Fibroblast of the aortic adventitia (primary cell): ENCODE measurements around the gene ANO8. TPM values are rescaled to one million over a fixed set of nuclear protein-coding genes. Genes with fewer than 3 reads are reported as not detected.

ENCODE experiments used
- DNase-seq: peaks from one replicate; pipeline ENCODE4 v3.0.0-alpha.2; 2010; ENCODE audit warnings: low read depth
- H3K4me3 ChIP-seq: 2 replicates; pipeline ENCODE4 v1.5.1; 2011; ENCODE audit warnings: low read depth, mild to moderate bottlenecking, control low read depth, low read length, moderate library complexity
- total RNA-seq: library from RNA; depleted of rRNA; stranded (reverse); fragments of >200 nt; gene quantifications from 2 replicates; pipeline ENCODE4 v1.2.3, GENCODE V29; 2012; ENCODE audit warnings: low replicate concordance
- TF ChIP-seq, protein P1 (sequence below): IDR thresholded peaks from 2 replicates; pipeline ENCODE4 v1.5.1; 2011; ENCODE audit warnings: mild to moderate bottlenecking, low read length, control low read depth, inconsistent platforms; ENCODE audit not compliant: insufficient read depth

ANO8 gene
- total RNA-seq, 1 donor: 6.1 TPM

GRCh38 chr19:17306285-17306714 lies 28.4 kb downstream of the ANO8 start:
- DNase-seq: no peak
- H3K4me3 ChIP-seq: peak overlapping the region; percentile 85
- TF ChIP-seq, protein P1, sequence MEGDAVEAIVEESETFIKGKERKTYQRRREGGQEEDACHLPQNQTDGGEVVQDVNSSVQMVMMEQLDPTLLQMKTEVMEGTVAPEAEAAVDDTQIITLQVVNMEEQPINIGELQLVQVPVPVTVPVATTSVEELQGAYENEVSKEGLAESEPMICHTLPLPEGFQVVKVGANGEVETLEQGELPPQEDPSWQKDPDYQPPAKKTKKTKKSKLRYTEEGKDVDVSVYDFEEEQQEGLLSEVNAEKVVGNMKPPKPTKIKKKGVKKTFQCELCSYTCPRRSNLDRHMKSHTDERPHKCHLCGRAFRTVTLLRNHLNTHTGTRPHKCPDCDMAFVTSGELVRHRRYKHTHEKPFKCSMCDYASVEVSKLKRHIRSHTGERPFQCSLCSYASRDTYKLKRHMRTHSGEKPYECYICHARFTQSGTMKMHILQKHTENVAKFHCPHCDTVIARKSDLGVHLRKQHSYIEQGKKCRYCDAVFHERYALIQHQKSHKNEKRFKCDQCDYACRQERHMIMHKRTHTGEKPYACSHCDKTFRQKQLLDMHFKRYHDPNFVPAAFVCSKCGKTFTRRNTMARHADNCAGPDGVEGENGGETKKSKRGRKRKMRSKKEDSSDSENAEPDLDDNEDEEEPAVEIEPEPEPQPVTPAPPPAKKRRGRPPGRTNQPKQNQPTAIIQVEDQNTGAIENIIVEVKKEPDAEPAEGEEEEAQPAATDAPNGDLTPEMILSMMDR: no peak

GRCh38 chr19:17305517-17306284 lies 29.0 kb downstream of the ANO8 start, which contains the start of gene MRPL34:
TSS of gene MRPL34 (plus strand) at chr19:17305872. CDS start at chr19:17305893, 21 bp downstream.
- TF ChIP-seq, protein P1: peak; percentile 70
- peak within 1 kb of the TSS; percentile 85 for H3K4me3 ChIP-seq
- DNase-seq: peak; percentile 99

GRCh38 chr19:17305216-17305516 lies 29.5 kb downstream of the ANO8 start:
- TF ChIP-seq, protein P1: no peak
- peak overlapping the region; percentile 85 for H3K4me3 ChIP-seq
- DNase-seq: no peak

DNA sequence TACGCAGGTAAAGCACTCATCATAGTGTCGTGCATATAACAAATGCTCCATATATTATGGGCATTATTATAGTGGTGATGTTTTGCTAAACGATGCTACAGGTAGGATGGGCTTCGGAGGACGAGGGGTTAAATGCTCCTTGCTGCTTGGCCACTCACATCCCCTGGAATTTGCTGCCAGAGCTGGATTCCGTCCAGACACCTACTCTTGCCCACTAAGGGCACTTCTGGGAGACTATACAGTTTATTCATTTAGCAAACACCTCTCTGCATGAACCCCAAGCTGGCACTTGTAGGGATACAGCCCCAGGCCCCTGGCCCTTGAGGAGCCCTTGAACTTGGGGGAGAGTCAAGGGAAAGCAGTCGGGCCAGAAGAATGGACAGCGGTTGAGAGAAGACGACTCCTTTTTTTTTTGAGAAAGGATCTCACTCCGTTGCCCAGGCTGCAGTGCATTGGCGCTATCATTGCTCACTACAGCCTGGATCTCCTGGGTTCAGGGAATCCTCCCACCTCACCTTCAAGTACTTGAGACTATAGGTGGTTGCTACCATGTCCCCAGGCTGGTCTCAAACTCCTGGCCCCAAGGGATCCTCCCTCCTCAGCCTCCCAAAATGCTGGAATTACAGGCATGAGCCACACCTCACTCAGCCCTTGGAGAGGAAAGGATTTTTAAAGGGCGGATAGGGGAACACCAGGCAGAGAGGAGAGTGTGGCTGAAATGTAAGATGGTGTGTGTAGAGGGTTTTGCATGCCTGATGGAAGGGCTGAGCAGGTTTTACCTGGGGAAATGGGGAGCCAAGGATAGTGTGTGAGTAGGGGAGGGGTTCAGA lies 30.1 kb downstream of the ANO8 start:
- H3K4me3 ChIP-seq: no peak overlapping the region
- TF ChIP-seq, protein P1: no peak
- DNase-seq: no peak

- no peak for DNase-seq
- TF ChIP-seq, protein P1: no peak
- H3K4me3 ChIP-seq: no peak overlapping the region
Measured at GRCh38 chr19:17303940-17304267, 30.8 kb downstream of the ANO8 start.

DNA sequence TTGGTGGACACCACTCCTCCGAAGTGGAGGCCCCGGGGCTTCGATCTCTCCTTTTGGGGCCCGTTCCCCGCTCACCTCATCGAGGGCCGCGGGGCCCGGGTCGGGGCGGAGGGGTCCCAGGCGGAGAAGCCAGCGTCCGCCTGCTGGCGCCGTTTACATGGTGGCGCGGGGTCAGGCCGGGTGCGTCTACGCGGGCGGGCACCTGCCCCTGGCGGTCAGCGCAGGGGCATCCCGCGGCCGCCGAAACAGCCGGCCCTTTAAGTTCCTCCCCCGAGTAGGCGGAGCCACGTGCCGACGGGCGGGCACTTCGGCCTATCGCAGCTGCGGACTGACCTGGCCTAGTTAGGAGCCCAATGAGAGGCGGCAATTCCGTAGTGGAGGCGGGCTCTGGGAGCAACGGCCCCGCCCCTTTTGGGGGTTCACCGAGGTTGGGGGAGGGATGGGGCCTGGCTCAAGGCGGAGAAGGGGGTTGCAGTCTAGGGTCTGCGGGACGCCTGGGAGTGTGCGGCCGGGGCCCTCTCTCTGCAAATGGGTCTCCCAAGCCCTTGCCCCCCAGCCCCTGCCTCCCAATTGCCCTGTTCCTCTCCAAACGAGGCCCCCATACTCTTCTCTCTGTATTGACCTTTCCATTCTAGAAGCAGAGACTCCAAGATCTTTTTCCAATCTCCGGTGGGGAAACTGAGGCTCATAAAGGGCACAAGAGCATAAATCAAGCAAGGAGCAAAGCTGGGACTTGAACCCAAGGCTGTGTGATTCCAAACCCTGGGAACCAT lies 31.3 kb downstream of the ANO8 start, which contains the start of gene ABHD8:
ABHD8 (minus strand) TSS at position 259 of the 773 bp plus-strand sequence. CDS start 1,809 bp downstream, outside the sequence.
- DNase-seq: peak; percentile 96
- TF ChIP-seq, protein P1: peak; percentile 48
- H3K4me3 ChIP-seq: peak within 1 kb of the TSS; percentile 73
